ENCODE measurements around the gene CFAP77. TPM values are rescaled to one million over a fixed set of nuclear protein-coding genes. Genes with fewer than 3 reads are reported as not detected.

The CFAP77 gene
- total and polyA plus RNA-seq, 12 donors, result 0.53 to 4.3 (median 1.3) TPM

- H3K27me3 ChIP-seq, result peaks cover 0 to 78% (median 39%) of the 10 kb centered on the region in 7 donors
- ATAC-seq (no peak), DNase-seq (no peak)
- intact Hi-C loops (cut with DNase I), result no loop called here
- no peak overlapping the region for H3K27ac ChIP-seq
- no peaks in the 10 kb centered on the region for H3K9me3 ChIP-seq
- no peaks in the 10 kb centered on the region for H3K36me3 ChIP-seq
- WGBS, 2 donors, result 61 to 76% methylated on average over 5 of the region's 5 CpGs
- H3K4me1 ChIP-seq, result no peaks in the 10 kb centered on the region
- no peak overlapping the region for H3K4me3 ChIP-seq
- TF ChIP-seq CTCF (IDR thresholded peaks at IDR 0.05), result no peak
Measured at GRCh38 chr9:132423503-132423902, 13.5 kb downstream of the CFAP77 start.

GRCh38 chr9:132424857-132425674 is 15.1 kb downstream of the CFAP77 start:
- H3K27me3 ChIP-seq, result peaks cover 0 to 66% (median 39%) of the 10 kb centered on the region in 7 donors
- intact Hi-C loops (cut with DNase I), result no loop called here
- ATAC-seq (no peak), DNase-seq (no peak)
- 55 to 57% methylated on average over 22 of the region's 22 CpGs for WGBS, 2 donors
- no peak for TF ChIP-seq CTCF (IDR thresholded peaks at IDR 0.05)
- H3K36me3 ChIP-seq, result no peaks in the 10 kb centered on the region
- H3K4me3 ChIP-seq, result no peak overlapping the region
- H3K27ac ChIP-seq, result no peak overlapping the region
- H3K4me1 ChIP-seq, result no peaks in the 10 kb centered on the region
- H3K9me3 ChIP-seq, result no peaks in the 10 kb centered on the region

- Histone ChIP-seq H3K36me3 (no peaks in the 10 kb centered on the region), H3K4me1 (no peaks in the 10 kb centered on the region), H3K9me3 (no peaks in the 10 kb centered on the region), H3K27ac (no peak overlapping the region), H3K27me3 (peaks cover 0 to 62% (median 39%) of the 10 kb centered on the region in 7 donors), H3K4me3 (no peak overlapping the region)
- intact Hi-C loops (cut with DNase I), result no loop called here
- WGBS, 2 donors, result 55% methylated on average over 7 of the region's 7 CpGs
- DNase-seq, result no peak
- TF ChIP-seq CTCF (IDR thresholded peaks at IDR 0.05), result no peak
- no peak for ATAC-seq
Measured at GRCh38 chr9:132425675-132426062, 15.7 kb downstream of the CFAP77 start.

- intact Hi-C loops (cut with DNase I), result no loop called here
- DNase-seq, result no peak
- H3K36me3 ChIP-seq, result no peaks in the 10 kb centered on the region
- no peak overlapping the region for H3K4me3 ChIP-seq
- no peaks in the 10 kb centered on the region for H3K9me3 ChIP-seq
- peaks cover 0 to 66% (median 38%) of the 10 kb centered on the region in 7 donors for H3K27me3 ChIP-seq
- no peak for ATAC-seq
- WGBS, 2 donors, result 54 to 65% methylated on average over 17 of the region's 17 CpGs
- no peak overlapping the region for H3K27ac ChIP-seq
- H3K4me1 ChIP-seq, result no peaks in the 10 kb centered on the region
- no peak for TF ChIP-seq CTCF (IDR thresholded peaks at IDR 0.05)
Measured at GRCh38 chr9:132426639-132427414, 16.8 kb downstream of the CFAP77 start.

Measured in heart right ventricle (tissue), 16 donors.